ENCODE measurements around the gene CERCAM. TPM values are rescaled to one million over a fixed set of nuclear protein-coding genes. Genes with fewer than 3 reads are reported as not detected.
"Not testable (repeated sequence)": the region's sequence is repeated elsewhere in the genome, so short reads cannot be mapped to it uniquely, and the experiment has no call there.

The CERCAM gene
- total RNA-seq, 1 donor from 2014 or later, result 47.3 TPM

- Mint-ChIP-seq H3K4me1 (ENCODE audit: unreplicated experiment) (peaks cover 25% of the 10 kb centered on the region), H3K4me3 (no peak overlapping the region)
Measured at GRCh38 chr9:128409978-128410377, 10.7 kb upstream of the CERCAM start.

GRCh38 chr9:128411364-128412119 is 9.1 kb upstream of the CERCAM start:
- H3K4me3 Mint-ChIP-seq, result no peak overlapping the region
- no peaks in the 10 kb centered on the region for H3K36me3 Mint-ChIP-seq
- peaks cover 33% of the 10 kb centered on the region for H3K4me1 Mint-ChIP-seq (ENCODE audit: unreplicated experiment)
- peaks cover 27% of the 10 kb centered on the region for H3K27me3 Mint-ChIP-seq
- H3K27ac Mint-ChIP-seq, result peak overlapping the region; percentile 9
- TF ChIP-seq, protein P1, sequence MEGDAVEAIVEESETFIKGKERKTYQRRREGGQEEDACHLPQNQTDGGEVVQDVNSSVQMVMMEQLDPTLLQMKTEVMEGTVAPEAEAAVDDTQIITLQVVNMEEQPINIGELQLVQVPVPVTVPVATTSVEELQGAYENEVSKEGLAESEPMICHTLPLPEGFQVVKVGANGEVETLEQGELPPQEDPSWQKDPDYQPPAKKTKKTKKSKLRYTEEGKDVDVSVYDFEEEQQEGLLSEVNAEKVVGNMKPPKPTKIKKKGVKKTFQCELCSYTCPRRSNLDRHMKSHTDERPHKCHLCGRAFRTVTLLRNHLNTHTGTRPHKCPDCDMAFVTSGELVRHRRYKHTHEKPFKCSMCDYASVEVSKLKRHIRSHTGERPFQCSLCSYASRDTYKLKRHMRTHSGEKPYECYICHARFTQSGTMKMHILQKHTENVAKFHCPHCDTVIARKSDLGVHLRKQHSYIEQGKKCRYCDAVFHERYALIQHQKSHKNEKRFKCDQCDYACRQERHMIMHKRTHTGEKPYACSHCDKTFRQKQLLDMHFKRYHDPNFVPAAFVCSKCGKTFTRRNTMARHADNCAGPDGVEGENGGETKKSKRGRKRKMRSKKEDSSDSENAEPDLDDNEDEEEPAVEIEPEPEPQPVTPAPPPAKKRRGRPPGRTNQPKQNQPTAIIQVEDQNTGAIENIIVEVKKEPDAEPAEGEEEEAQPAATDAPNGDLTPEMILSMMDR (conservative IDR thresholded peaks at IDR 0.05), result no peak
- H3K9me3 Mint-ChIP-seq, result no peaks in the 10 kb centered on the region
- no peak for DNase-seq (ENCODE audit: extremely low spot score, unreplicated experiment)

More at GRCh38 chr9:128409978-128410377, 10.7 kb upstream of the CERCAM start:
- no peak overlapping the region for H3K27ac Mint-ChIP-seq
- TF ChIP-seq, protein P1 (conservative IDR thresholded peaks at IDR 0.05), result peak; percentile 61
- H3K27me3 Mint-ChIP-seq, result peaks cover 24% of the 10 kb centered on the region
- DNase-seq (ENCODE audit: extremely low spot score, unreplicated experiment), result no peak
- no peaks in the 10 kb centered on the region for H3K9me3 Mint-ChIP-seq
- H3K36me3 Mint-ChIP-seq, result no peaks in the 10 kb centered on the region

DNA sequence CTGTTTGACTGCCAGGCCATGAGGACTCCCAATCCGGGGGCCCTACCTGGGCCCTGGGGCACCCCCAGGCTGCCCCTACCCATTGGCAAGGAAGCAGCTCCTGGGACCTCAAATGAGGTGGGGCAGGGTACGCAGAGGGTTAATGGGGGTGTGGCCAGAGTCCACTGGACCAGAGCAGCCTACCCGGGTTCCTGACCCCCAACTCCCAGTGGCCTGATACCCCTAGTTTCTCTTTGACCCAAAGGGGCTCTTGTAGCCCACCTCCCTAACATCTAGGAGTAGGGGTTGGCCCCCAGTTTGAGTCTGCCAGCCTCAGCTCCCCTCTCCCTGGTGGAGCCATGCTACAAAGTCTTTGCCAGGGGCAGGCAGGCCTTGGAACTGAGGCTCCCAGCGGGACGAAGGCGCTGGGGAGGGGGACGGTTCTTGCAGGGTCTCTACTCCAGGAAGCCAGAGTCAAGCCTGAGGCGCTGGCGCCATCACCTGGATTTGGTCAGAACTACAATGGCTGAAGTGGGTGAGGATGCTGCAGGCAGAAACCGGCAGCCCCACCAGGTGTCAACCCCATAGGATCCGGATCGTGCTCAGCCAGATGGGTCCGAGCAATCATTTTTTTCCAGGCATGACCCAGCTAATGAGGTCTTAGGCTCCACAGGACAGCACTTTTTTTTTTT is 8.4 kb upstream of the CERCAM start:
- Mint-ChIP-seq H3K27me3 (peaks cover 29% of the 10 kb centered on the region), H3K9me3 (no peaks in the 10 kb centered on the region)
- TF ChIP-seq, protein P1 (conservative IDR thresholded peaks at IDR 0.05), result peak; percentile 86

GRCh38 chr9:128413728-128414127 is 6.9 kb upstream of the CERCAM start:
- H3K27me3 Mint-ChIP-seq, result peaks cover 24% of the 10 kb centered on the region
- H3K4me3 Mint-ChIP-seq; H3K9me3 Mint-ChIP-seq; DNase-seq (ENCODE audit: extremely low spot score, unreplicated experiment); H3K27ac Mint-ChIP-seq; H3K36me3 Mint-ChIP-seq: not testable (repeated sequence)
- peaks cover 22% of the 10 kb centered on the region for H3K4me1 Mint-ChIP-seq (ENCODE audit: unreplicated experiment)

More for the DNA sequence above, 8.4 kb upstream of the CERCAM start:
- Mint-ChIP-seq H3K4me3 (no peak overlapping the region), H3K27ac (peak overlapping the region; percentile 61), H3K36me3 (no peaks in the 10 kb centered on the region), H3K4me1 (ENCODE audit: unreplicated experiment) (peaks cover 28% of the 10 kb centered on the region)
- peak; percentile 90 for DNase-seq (ENCODE audit: extremely low spot score, unreplicated experiment)

DNA sequence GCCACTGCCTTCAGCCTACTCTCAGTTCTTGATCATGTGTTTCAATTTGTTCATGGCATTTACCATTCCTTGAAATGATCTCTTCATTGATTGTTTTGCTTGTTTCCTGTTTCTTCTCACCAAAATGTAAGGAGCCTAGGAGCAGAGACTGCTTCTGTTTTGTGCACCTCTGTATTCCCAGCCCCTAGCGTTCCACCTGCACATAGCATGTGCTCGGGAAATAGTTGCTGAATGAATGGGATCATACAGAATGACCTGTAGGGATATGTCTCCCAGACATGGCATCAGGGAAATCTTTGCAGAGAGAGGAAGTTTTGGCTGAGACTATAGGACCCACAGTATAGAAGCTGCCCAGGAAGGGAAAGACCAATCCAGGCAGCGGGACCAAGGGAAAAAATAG is 6.2 kb upstream of the CERCAM start:
- no peak for DNase-seq (ENCODE audit: extremely low spot score, unreplicated experiment)
- no peaks in the 10 kb centered on the region for H3K36me3 Mint-ChIP-seq
- no peak overlapping the region for H3K4me3 Mint-ChIP-seq
- H3K9me3 Mint-ChIP-seq, result no peaks in the 10 kb centered on the region
- peak overlapping the region; percentile 54 for H3K27ac Mint-ChIP-seq
- peaks cover 20% of the 10 kb centered on the region for H3K4me1 Mint-ChIP-seq (ENCODE audit: unreplicated experiment)
- TF ChIP-seq, protein P1 (conservative IDR thresholded peaks at IDR 0.05), result peak; percentile 54
- peaks cover 22% of the 10 kb centered on the region for H3K27me3 Mint-ChIP-seq

DNA sequence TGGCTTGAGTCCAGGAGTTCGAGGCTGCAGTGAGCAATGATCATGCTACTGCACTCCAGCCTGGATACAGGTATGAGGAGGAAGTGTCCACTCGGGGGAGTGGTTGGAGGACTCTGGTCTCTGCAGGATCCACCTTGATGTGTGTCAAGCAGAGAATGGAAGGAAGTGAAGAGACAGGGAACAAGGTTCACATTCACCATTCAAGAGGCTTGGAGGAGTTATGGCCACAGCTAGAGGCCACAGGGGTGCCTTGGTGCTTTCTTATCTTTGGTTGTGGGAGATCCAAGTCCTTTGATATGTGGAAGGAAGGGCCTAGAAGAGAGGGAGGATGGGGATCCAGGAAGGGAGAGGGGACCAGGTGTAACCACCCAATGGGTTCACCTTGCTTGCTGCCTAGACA is 5.4 kb upstream of the CERCAM start:
- no peaks in the 10 kb centered on the region for H3K9me3 Mint-ChIP-seq
- peak overlapping the region; percentile 98 for H3K27ac Mint-ChIP-seq
- no peak for DNase-seq (ENCODE audit: extremely low spot score, unreplicated experiment)
- H3K4me3 Mint-ChIP-seq, result no peak overlapping the region
- H3K27me3 Mint-ChIP-seq, result peaks cover 16% of the 10 kb centered on the region
- H3K36me3 Mint-ChIP-seq, result no peaks in the 10 kb centered on the region
- peaks cover 14% of the 10 kb centered on the region for H3K4me1 Mint-ChIP-seq (ENCODE audit: unreplicated experiment)
- TF ChIP-seq, protein P1 (conservative IDR thresholded peaks at IDR 0.05), result no peak

All from type B pancreatic cell (in vitro differentiated cells).